GM12873 (cell line): ENCODE measurements around the gene CCN6.

Experiments
- CTCF ChIP-seq: IDR thresholded peaks from 2 replicates; pipeline ENCODE4 v1.5.1; 2012; ENCODE audit warnings: low read depth, mild to moderate bottlenecking, moderate library complexity, low read length, control low read depth; ENCODE audit not compliant: insufficient read depth; ENCODE audit errors: missing control alignments

CCN6 gene

GRCh38 chr6:112054001-112054400 lies at the start of gene CCN6:
Gene CCN6, plus strand, starts transcription at chr6:112054104. Its CDS starts 254 bp downstream, at chr6:112054358.
- no peak for TF ChIP-seq CTCF

- TF ChIP-seq CTCF = no peak
These were observed 49.5 kb upstream of the CCN6 start for GRCh38 chr6:112004201-112005012.

GRCh38 chr6:112005013-112005371 lies 48.9 kb upstream of the CCN6 start:
- no peak for TF ChIP-seq CTCF

GRCh38 chr6:112007254-112007653 lies 46.6 kb upstream of the CCN6 start:
- TF ChIP-seq CTCF = no peak

- no peak for TF ChIP-seq CTCF
These were observed 46.1 kb upstream of the CCN6 start for GRCh38 chr6:112007805-112008204.

- no peak for TF ChIP-seq CTCF
These were observed 45.4 kb upstream of the CCN6 start for GRCh38 chr6:112008482-112008881.

- peak; percentile 7 for TF ChIP-seq CTCF
These were observed 43.6 kb upstream of the CCN6 start for GRCh38 chr6:112010328-112010727.
